ENCODE results near the gene LMNTD1. TPM values are rescaled to one million over a fixed set of nuclear protein-coding genes. Genes with fewer than 3 reads are reported as not detected.

LMNTD1 gene
- total and polyA plus RNA-seq, 2 of the 4 experiments (the other 2 are of a cell fraction) = 1.5 to 4.3 TPM

DNA sequence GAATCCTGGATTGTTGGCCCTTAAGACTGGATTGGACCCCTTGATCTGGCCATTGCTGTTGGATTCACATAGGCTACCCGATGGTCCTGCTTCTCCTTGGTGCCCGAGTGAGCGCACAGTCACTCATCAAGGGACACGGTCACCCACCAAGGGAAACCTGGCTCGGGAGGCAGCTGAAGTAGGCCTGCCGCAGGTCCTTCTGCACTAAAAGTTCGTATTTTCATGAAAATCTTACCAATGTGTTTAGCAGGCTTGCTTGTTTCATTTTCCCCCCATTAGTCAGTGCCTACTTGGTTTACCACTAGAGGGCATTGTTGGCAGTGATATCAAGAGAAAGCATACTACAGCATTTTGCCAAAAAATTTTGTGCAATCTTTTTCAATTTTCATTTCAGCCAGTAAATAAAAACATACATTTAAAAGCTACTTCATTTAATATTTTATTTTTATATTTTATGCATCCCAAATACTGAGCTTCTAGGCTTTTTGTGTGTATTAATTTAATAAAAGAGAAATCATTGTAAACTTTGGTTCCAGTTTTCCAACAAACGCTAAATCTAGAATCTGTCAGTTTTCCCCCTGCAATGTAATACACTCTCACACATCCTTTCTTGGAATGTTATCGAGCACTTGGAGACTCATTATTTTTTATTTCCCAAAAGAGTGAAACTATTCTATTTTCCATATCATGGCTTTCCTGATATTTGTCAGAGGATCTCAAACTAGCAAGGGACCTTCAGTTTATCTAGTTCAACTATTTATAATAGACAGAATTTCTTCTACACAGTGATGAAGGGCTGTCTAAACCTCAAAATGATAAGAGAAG, 116.7 kb downstream of the LMNTD1 start (continued):
- TF ChIP-seq NFE2L2 (IDR thresholded peaks at IDR 0.05; ENCODE audit: low read depth, low read length) (no peak), MXI1 (IDR thresholded peaks at IDR 0.05; ENCODE audit: borderline replicate concordance, low read depth, low read length) (no peak), POLR2A (IDR thresholded peaks at IDR 0.05; ENCODE audit: low read depth, low read length) (peak; percentile 29; the same call in 1 of the 2 replicates), RAD21 (IDR thresholded peaks at IDR 0.05; ENCODE audit: low read length) (peak; percentile 92)

GRCh38 chr12:25435431-25435830, 117.7 kb downstream of the LMNTD1 start:
- Histone ChIP-seq H3K4me1 (ENCODE audit: control insufficient read depth, insufficient read depth, low read length) (peaks cover 17% of the 10 kb centered on the region), H3K56ac (ENCODE audit: extremely low read depth, insufficient read depth, low read length) (no peak overlapping the region), H3K23ac (ENCODE audit: low read depth, low read length) (no peak overlapping the region), H2AK5ac (ENCODE audit: low read depth, low read length) (no peak overlapping the region), H2AK9ac (replicated peaks; ENCODE audit: low read depth, low read length, poor library complexity) (no peak overlapping the region), H3K4me2 (ENCODE audit: low read depth, low read length) (no peak overlapping the region), H2BK120ac (ENCODE audit: low read depth, low read length) (no peak overlapping the region), H3K4me3 (ENCODE audit: insufficient read depth, low read depth, low read length) (no peak overlapping the region), H4K5ac (ENCODE audit: low read depth, low read length) (no peak overlapping the region), H4K20me1 (ENCODE audit: insufficient read depth, low read length) (no peaks in the 10 kb centered on the region), H3K79me1 (ENCODE audit: low read depth in 1 of 2, low read length in 2 of 2) (no peaks in the 10 kb centered on the region), H2BK15ac (ENCODE audit: low read depth, low read length) (no peak overlapping the region), H3K9me3 (ENCODE audit: control insufficient read depth, insufficient read depth, low read length) (no peaks in the 10 kb centered on the region), H3K18ac (ENCODE audit: low read depth, low read length) (no peak overlapping the region), H3K36me3 (ENCODE audit: control insufficient read depth, insufficient read depth, low read length) (no peaks in the 10 kb centered on the region), H2AFZ (replicated peaks; ENCODE audit: low read length, poor library complexity) (no peak overlapping the region), H2BK20ac (ENCODE audit: low read depth, low read length) (no peak overlapping the region), H3K9ac (ENCODE audit: low read depth, low read length) (no peak overlapping the region), H4K91ac (ENCODE audit: insufficient read depth, low read depth, low read length) (no peak overlapping the region; the same call in 1 of the 2 replicates), H3K27me3 (ENCODE audit: control insufficient read depth, insufficient read depth, low read length) (no peaks in the 10 kb centered on the region), H3K14ac (replicated peaks; ENCODE audit: low read depth, low read length) (no peak overlapping the region), H3K27ac (ENCODE audit: insufficient read depth, low read length) (no peak overlapping the region), H3K4ac (ENCODE audit: low read depth, low read length) (no peak overlapping the region), H4K8ac (ENCODE audit: low read depth in 2 of 2, low read length in 2 of 2) (no peak overlapping the region), H3K9me1 (ENCODE audit: insufficient read depth, low read length) (peaks cover 6% of the 10 kb centered on the region), H2BK5ac (ENCODE audit: low read depth, low read length, poor library complexity, severe bottlenecking) (no peak overlapping the region)
- no peak for DNase-seq
- TF ChIP-seq MAFK (IDR thresholded peaks at IDR 0.05; ENCODE audit: low read depth, low read length) = peak; percentile 47; the same call in 1 of the 2 replicates
- no peak for TF ChIP-seq SMC3 (IDR thresholded peaks at IDR 0.05; ENCODE audit: low read depth, low read length)
- no CpG with 5 or more reads among the region's 3 CpGs for WGBS, 2 experiments (ENCODE audit: extremely low coverage in 2 of 2, insufficient read length in 1 of 2)
- no TSS peak for BruUV-seq (replicated peaks)
- in situ Hi-C loops (cut with MboI; ENCODE audit: low sequenced_read_pairs) (loop anchor here (5.0 kb wide), 1 partner anchor 592 kb away; no protein-coding TSS in a partner anchor), intact Hi-C loops (cut with micrococcal nuclease) (loop anchor here (5.0 kb wide), 3 partner anchors 122 to 657 kb away; no protein-coding TSS in a partner anchor), dilution Hi-C loops (cut with HindIII; ENCODE audit: low sequenced_read_pairs, unreplicated experiment) (no loop called here)
- POLR2A ChIA-PET (ENCODE audit: unreplicated experiment) = no interaction called here
- CTCF ChIA-PET = interaction anchor here (1.4 to 1.6 kb wide), 2 partner anchors 22 to 122 kb away, joined by 4 to 6 read pairs; no protein-coding TSS in a partner anchor
- no peak for ATAC-seq (ENCODE audit: low read depth)

All from IMR-90 (cell line).